SK-N-SH (cell line): ENCODE measurements around the gene ORMDL3. TPM values are rescaled to one million over a fixed set of nuclear protein-coding genes. Genes with fewer than 3 reads are reported as not detected.

ENCODE experiments used
- CTCF ChIA-PET: fragments of 300-600, 350-600 bp; formaldehyde crosslinking; extraction: SDS; loops from one replicate; lab custom pipeline; 2021; lab: Yijun Ruan, JAX
- POLR2A ChIA-PET: fragments of 350-600 bp; sonication (Branson Sonifier 250); formaldehyde crosslinking; extraction: SDS; loops from one replicate; lab custom pipeline; 2020; ENCODE audit warnings: antibody characterized with exemption, inconsistent platforms; lab: Yijun Ruan, JAX
- DNase-seq: peaks from one replicate; pipeline ENCODE4 v3.0.0; 2012
- H2AFZ ChIP-seq: fragments of 200-600 bp; sonication (generic); 2 replicates; pipeline ENCODE4 v1.8.1; 2016; ENCODE audit warnings: antibody characterized with exemption, mild to moderate bottlenecking, low read depth
- H3F3A ChIP-seq: fragments of 200-600 bp; sonication (generic); replicated peaks from 2 replicates; pipeline ENCODE3; 2016; ENCODE audit warnings: antibody characterized with exemption, mild to moderate bottlenecking; ENCODE audit not compliant: insufficient read depth
- H3K27ac ChIP-seq, 2 experiments: fragments of 200-500 bp in 1 of 2; fragments of 200-600 bp in 1 of 2; sonication (Bioruptor generic) in 1 of 2; sonication (generic), shearing (Covaris generic) in 1 of 2; 2 replicates each; pipeline versions ENCODE4 v1.5.1 to v1.6.1; 2014 to 2016; ENCODE audit warnings: low read depth in 2 of 2, inconsistent platforms in 1 of 2, low read length in 1 of 2, mild to moderate bottlenecking in 1 of 2, mixed read lengths in 1 of 2
- H3K27me3 ChIP-seq: fragments of 200-600 bp; sonication (generic), shearing (Covaris generic); 2 replicates; pipeline ENCODE4 v1.6.1; 2016; ENCODE audit warnings: mixed run types; ENCODE audit not compliant: insufficient read depth
- H3K36me3 ChIP-seq, 2 experiments: fragments of 200-500 bp in 1 of 2; fragments of 200-600 bp in 1 of 2; sonication (Bioruptor generic) in 1 of 2; sonication (generic) in 1 of 2; replicated peaks in 1 of 2; 2 replicates each; pipeline versions ENCODE3 to v1.5.1; 2014 to 2016; ENCODE audit warnings: low read length in 1 of 2, mild to moderate bottlenecking in 1 of 2; ENCODE audit not compliant: insufficient read depth in 2 of 2, control insufficient read depth in 1 of 2
- H3K4me1 ChIP-seq, 2 experiments: fragments of 200-500 bp in 1 of 2; fragments of 200-600 bp in 1 of 2; sonication (Bioruptor generic) in 1 of 2; sonication (generic), shearing (Covaris generic) in 1 of 2; 2 replicates each; pipeline versions ENCODE4 v1.5.1 to v1.6.1; 2014 to 2016; ENCODE audit warnings: low read depth in 1 of 2, low read length in 1 of 2, mixed run types in 1 of 2; ENCODE audit not compliant: insufficient read depth in 2 of 2, control insufficient read depth in 1 of 2
- H3K4me2 ChIP-seq: fragments of 200-600 bp; sonication (generic), shearing (Covaris generic); 2 replicates; pipeline ENCODE4 v1.6.1; 2017; ENCODE audit warnings: mixed run types
- H3K4me3 ChIP-seq, 2 experiments: fragments of 200-500 bp in 1 of 2; fragments of 200-600 bp in 1 of 2; sonication (Bioruptor generic) in 1 of 2; sonication (generic), shearing (Covaris generic) in 1 of 2; 2 replicates each; pipeline versions ENCODE4 v1.5.1 to v1.8.1; 2014 to 2016; ENCODE audit warnings: low read depth in 2 of 2, inconsistent platforms in 1 of 2, low read length in 1 of 2, mild to moderate bottlenecking in 1 of 2, mixed read lengths in 1 of 2, moderate library complexity in 1 of 2
- H3K79me2 ChIP-seq: fragments of 200-600 bp; sonication (generic); 2 replicates; pipeline ENCODE4 v1.8.1; 2017; ENCODE audit warnings: mild to moderate bottlenecking; ENCODE audit not compliant: insufficient read depth
- H3K9ac ChIP-seq: fragments of 200-600 bp; sonication (generic); 2 replicates; pipeline ENCODE4 v1.6.1; 2017; ENCODE audit warnings: mixed run types
- H3K9me2 ChIP-seq: fragments of 200-600 bp; sonication (generic); 2 replicates; pipeline ENCODE4 v1.6.1; 2017; ENCODE audit warnings: mixed run types
- H3K9me3 ChIP-seq: fragments of 200-600 bp; sonication (generic); 2 replicates; pipeline ENCODE4 v1.6.1; 2017; ENCODE audit warnings: mixed run types, mild to moderate bottlenecking, moderate library complexity
- H4K20me1 ChIP-seq: fragments of 200-600 bp; sonication (generic); 2 replicates; pipeline ENCODE4 v1.6.1; 2017; ENCODE audit warnings: mild to moderate bottlenecking, mixed run types; ENCODE audit not compliant: insufficient read depth
- CHD2 ChIP-seq: fragments of 150-350 bp; IDR thresholded peaks from 2 replicates; pipeline ENCODE4 v1.6.1; 2018; ENCODE audit warnings: low read length; ENCODE audit not compliant: partially characterized antibody
- CTCF ChIP-seq: fragments of 200-600 bp; sonication (generic); IDR thresholded peaks from 2 replicates; pipeline ENCODE4 v1.6.1; 2017; ENCODE audit warnings: antibody characterized with exemption, mild to moderate bottlenecking, moderate library complexity
- ELF1 ChIP-seq: IDR thresholded peaks from 2 replicates; pipeline ENCODE4 v1.4.0; 2012
- EZH2phosphoT487 ChIP-seq: fragments of 200-600 bp; sonication (generic); IDR thresholded peaks from 2 replicates; pipeline ENCODE4 v1.6.1; 2017; ENCODE audit warnings: low read depth, mixed run types, mild to moderate bottlenecking, antibody characterized with exemption, moderate library complexity, borderline replicate concordance
- FOSL2 ChIP-seq: IDR thresholded peaks from 2 replicates; pipeline ENCODE4 v1.4.0; 2012; ENCODE audit warnings: low read depth, mild to moderate bottlenecking, moderate library complexity, borderline replicate concordance
- GABPA ChIP-seq: IDR thresholded peaks from 2 replicates; pipeline ENCODE4 v1.4.0; 2012; ENCODE audit warnings: low read depth, mild to moderate bottlenecking
- GATA2 ChIP-seq: sonication (generic); formaldehyde crosslinking; IDR thresholded peaks from 2 replicates; pipeline ENCODE4 v1.5.0; 2020; ENCODE audit warnings: mild to moderate bottlenecking, missing genetic modification reagents
- MEF2A ChIP-seq: IDR thresholded peaks from 2 replicates; pipeline ENCODE4 v1.4.0; 2012; ENCODE audit warnings: low read depth, borderline replicate concordance
- MXI1 ChIP-seq: IDR thresholded peaks from 2 replicates; pipeline ENCODE4 v1.6.1; 2012; ENCODE audit warnings: mild to moderate bottlenecking, low read depth, low read length, improper control_type of control experiment
- NFIC ChIP-seq: IDR thresholded peaks from 2 replicates; pipeline ENCODE4 v1.4.0; 2012; ENCODE audit warnings: borderline replicate concordance
- NRF1 ChIP-seq: IDR thresholded peaks from 2 replicates; pipeline ENCODE4 v1.6.1; 2012; ENCODE audit warnings: low read depth, mild to moderate bottlenecking, low read length
- PBX3 ChIP-seq: IDR thresholded peaks from 2 replicates; pipeline ENCODE4; 2012
- RAD21 ChIP-seq: IDR thresholded peaks from 2 replicates; pipeline ENCODE4 v1.6.1; 2012; ENCODE audit warnings: mild to moderate bottlenecking, low read length
- SIN3A ChIP-seq: IDR thresholded peaks from 2 replicates; pipeline ENCODE4 v1.6.1; 2012; ENCODE audit warnings: low read depth, mild to moderate bottlenecking, low read length, moderate library complexity, borderline replicate concordance
- SMC3 ChIP-seq: IDR thresholded peaks from 2 replicates; pipeline ENCODE4 v1.6.1; 2012; ENCODE audit warnings: low read depth, low read length, improper control_type of control experiment
- TCF12 ChIP-seq: IDR thresholded peaks from 2 replicates; pipeline ENCODE4 v1.4.0; 2012
- WGBS: methylation state at CpG from one replicate; pipeline ENCODE4 v1.1.6; 2017; ENCODE audit warnings: low lambda C conversion rate; 5-methylcytosine and 5-hydroxymethylcytosine counted together
- polyA plus RNA-seq, 3 experiments: library from polyadenylated mRNA; depleted of rRNA; stranded (reverse); fragments of >200 nt; gene quantifications; 2 replicates each; pipeline ENCODE4 v1.2.3, GENCODE V29; 2012
- TF ChIP-seq, protein P1 (sequence below): fragments of 150-350 bp; IDR thresholded peaks from 2 replicates; pipeline ENCODE4 v1.6.1; 2016; ENCODE audit warnings: mild to moderate bottlenecking, low read depth, low read length
- TF ChIP-seq, protein P2 (sequence below): IDR thresholded peaks from 2 replicates; pipeline ENCODE4 v1.6.1; 2012; ENCODE audit warnings: mild to moderate bottlenecking, low read depth, low read length, moderate library complexity

The ORMDL3 gene
- polyA plus RNA-seq, 1 of the 3 experiments (the other 2 are of a cell fraction), result 27.8 TPM

GRCh38 chr17:39965017-39965699 lies 37.8 kb upstream of the ORMDL3 start:
- CTCF ChIA-PET, result interaction anchor here (0.7 to 3.9 kb wide), 4 partner anchors 15 to 92 kb away, joined by 3 to 15 read pairs (median 6); partner anchors contain the start of gene PSMD3

DNA sequence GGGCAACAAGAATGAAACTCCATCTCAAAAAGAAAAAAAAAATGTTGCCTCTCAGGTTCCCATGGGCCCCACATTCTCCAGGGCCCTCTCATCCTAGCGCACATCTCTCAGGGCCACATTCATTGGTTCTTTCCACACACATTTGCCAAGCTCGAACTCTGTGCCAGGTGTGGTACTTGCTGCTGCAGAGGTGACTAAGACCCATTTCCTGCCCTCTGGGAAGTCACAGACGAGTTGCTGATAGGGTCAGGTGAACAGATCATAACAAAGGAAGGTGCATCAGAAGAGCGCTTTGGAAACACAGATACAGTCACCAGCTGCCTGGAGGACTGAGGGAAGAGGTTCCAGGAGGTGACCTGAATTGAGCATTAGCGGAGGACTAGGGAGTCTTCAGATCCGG lies 36.4 kb upstream of the ORMDL3 start:
- Histone ChIP-seq H3K27me3 (no peaks in the 10 kb centered on the region), H4K20me1 (no peaks in the 10 kb centered on the region), H3K4me2 (no peak overlapping the region), H3K36me3 (no peaks in the 10 kb centered on the region), H2AFZ (no peak overlapping the region), H3K9me2 (no peaks in the 10 kb centered on the region), H3K9ac (no peak overlapping the region), H3K4me1 (no peaks in the 10 kb centered on the region), H3K9me3 (no peaks in the 10 kb centered on the region), H3K79me2 (no peaks in the 10 kb centered on the region), H3K4me3 (no peak overlapping the region), H3F3A (no peaks in the 10 kb centered on the region), H3K27ac (no peak overlapping the region)
- ChIA-PET CTCF (interaction anchor here (1.0 to 3.9 kb wide), 2 partner anchors 16 to 159 kb away, joined by 3 to 15 read pairs; partner anchors contain the start of gene PSMD3), POLR2A (no interaction called here)
- DNase-seq, result no peak
- WGBS, result 46% methylated on average over 6 of the region's 6 CpGs
- TF ChIP-seq, protein P1, sequence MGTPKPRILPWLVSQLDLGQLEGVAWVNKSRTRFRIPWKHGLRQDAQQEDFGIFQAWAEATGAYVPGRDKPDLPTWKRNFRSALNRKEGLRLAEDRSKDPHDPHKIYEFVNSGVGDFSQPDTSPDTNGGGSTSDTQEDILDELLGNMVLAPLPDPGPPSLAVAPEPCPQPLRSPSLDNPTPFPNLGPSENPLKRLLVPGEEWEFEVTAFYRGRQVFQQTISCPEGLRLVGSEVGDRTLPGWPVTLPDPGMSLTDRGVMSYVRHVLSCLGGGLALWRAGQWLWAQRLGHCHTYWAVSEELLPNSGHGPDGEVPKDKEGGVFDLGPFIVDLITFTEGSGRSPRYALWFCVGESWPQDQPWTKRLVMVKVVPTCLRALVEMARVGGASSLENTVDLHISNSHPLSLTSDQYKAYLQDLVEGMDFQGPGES, result no peak
- TF ChIP-seq PBX3, result no peak
- no peak for TF ChIP-seq MXI1
- TF ChIP-seq FOSL2, result no peak
- TF ChIP-seq NRF1, result no peak
- TF ChIP-seq CHD2, result no peak
- no peak for TF ChIP-seq CTCF
- TF ChIP-seq, protein P2, sequence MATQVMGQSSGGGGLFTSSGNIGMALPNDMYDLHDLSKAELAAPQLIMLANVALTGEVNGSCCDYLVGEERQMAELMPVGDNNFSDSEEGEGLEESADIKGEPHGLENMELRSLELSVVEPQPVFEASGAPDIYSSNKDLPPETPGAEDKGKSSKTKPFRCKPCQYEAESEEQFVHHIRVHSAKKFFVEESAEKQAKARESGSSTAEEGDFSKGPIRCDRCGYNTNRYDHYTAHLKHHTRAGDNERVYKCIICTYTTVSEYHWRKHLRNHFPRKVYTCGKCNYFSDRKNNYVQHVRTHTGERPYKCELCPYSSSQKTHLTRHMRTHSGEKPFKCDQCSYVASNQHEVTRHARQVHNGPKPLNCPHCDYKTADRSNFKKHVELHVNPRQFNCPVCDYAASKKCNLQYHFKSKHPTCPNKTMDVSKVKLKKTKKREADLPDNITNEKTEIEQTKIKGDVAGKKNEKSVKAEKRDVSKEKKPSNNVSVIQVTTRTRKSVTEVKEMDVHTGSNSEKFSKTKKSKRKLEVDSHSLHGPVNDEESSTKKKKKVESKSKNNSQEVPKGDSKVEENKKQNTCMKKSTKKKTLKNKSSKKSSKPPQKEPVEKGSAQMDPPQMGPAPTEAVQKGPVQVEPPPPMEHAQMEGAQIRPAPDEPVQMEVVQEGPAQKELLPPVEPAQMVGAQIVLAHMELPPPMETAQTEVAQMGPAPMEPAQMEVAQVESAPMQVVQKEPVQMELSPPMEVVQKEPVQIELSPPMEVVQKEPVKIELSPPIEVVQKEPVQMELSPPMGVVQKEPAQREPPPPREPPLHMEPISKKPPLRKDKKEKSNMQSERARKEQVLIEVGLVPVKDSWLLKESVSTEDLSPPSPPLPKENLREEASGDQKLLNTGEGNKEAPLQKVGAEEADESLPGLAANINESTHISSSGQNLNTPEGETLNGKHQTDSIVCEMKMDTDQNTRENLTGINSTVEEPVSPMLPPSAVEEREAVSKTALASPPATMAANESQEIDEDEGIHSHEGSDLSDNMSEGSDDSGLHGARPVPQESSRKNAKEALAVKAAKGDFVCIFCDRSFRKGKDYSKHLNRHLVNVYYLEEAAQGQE, result no peak
- TF ChIP-seq GATA2 (CRISPR knock-in tag), result no peak
- no peak for TF ChIP-seq ELF1
- TF ChIP-seq SMC3, result no peak
- TF ChIP-seq SIN3A, result no peak
- no peak for TF ChIP-seq EZH2phosphoT487
- no peak for TF ChIP-seq GABPA
- TF ChIP-seq RAD21, result no peak
- no peak for TF ChIP-seq NFIC
- no peak for TF ChIP-seq MEF2A

More at GRCh38 chr17:39965017-39965699, 37.8 kb upstream of the ORMDL3 start:
- POLR2A ChIA-PET, result no interaction called here
- H3K9me3 ChIP-seq, result no peaks in the 10 kb centered on the region
- TF ChIP-seq RAD21 (no peak), TCF12 (peak; percentile 46; the same call in 1 of the 2 replicates)
- TF ChIP-seq, all 33 proteins: peak for 1
- H3K4me1 ChIP-seq, result no peaks in the 10 kb centered on the region
- no peak overlapping the region for H3K27ac ChIP-seq
- no peaks in the 10 kb centered on the region for H3F3A ChIP-seq
- H3K9ac ChIP-seq, result no peak overlapping the region
- no peaks in the 10 kb centered on the region for H3K27me3 ChIP-seq
- no peaks in the 10 kb centered on the region for H4K20me1 ChIP-seq
- no peaks in the 10 kb centered on the region for H3K36me3 ChIP-seq
- H3K4me3 ChIP-seq, result no peak overlapping the region
- 49% methylated on average over 8 of the region's 8 CpGs for WGBS
- no peak overlapping the region for H3K4me2 ChIP-seq
- H2AFZ ChIP-seq, result no peak overlapping the region
- no peaks in the 10 kb centered on the region for H3K9me2 ChIP-seq
- DNase-seq, result no peak
- no peaks in the 10 kb centered on the region for H3K79me2 ChIP-seq
